Non-pigmented ciliary epithelial cell (primary cell): ENCODE results near the gene APOL6.
A peak's percentile ranks its signal among the peaks of the same experiment; 100 is the strongest.
"Not testable (repeated sequence)": the region's sequence is repeated elsewhere in the genome, so short reads cannot be mapped to it uniquely, and the experiment has no call there.

Experiments used
- DNase-seq: peaks from one replicate; pipeline ENCODE4 v3.0.0-alpha.2; 2010; ENCODE audit warnings: low read depth

Gene APOL6

GRCh38 chr22:35618427-35619223 is 29.6 kb upstream of the APOL6 start:
- no peak for DNase-seq

- DNase-seq = no peak
Measured at GRCh38 chr22:35619336-35620094, 28.7 kb upstream of the APOL6 start.

- no peak for DNase-seq
Measured at GRCh38 chr22:35620624-35621251, 27.5 kb upstream of the APOL6 start.

GRCh38 chr22:35621451-35621850 is 26.8 kb upstream of the APOL6 start:
- no peak for DNase-seq

GRCh38 chr22:35622191-35622913 is 25.9 kb upstream of the APOL6 start:
- DNase-seq = no peak

- not testable (repeated sequence) for DNase-seq
Measured at GRCh38 chr22:35623885-35624284, 24.4 kb upstream of the APOL6 start.

- no peak for DNase-seq
Measured at GRCh38 chr22:35624547-35624946, 23.7 kb upstream of the APOL6 start.

GRCh38 chr22:35625763-35626432 is 22.3 kb upstream of the APOL6 start:
- DNase-seq = no peak

GRCh38 chr22:35627267-35628041 is 20.8 kb upstream of the APOL6 start:
- DNase-seq = no peak

GRCh38 chr22:35628732-35629131 is 19.5 kb upstream of the APOL6 start:
- DNase-seq = no peak

- peak; percentile 85 for DNase-seq
Measured at GRCh38 chr22:35629406-35630216, 18.6 kb upstream of the APOL6 start.

GRCh38 chr22:35630387-35630793 is 17.9 kb upstream of the APOL6 start:
- no peak for DNase-seq

GRCh38 chr22:35630891-35631290 is 17.4 kb upstream of the APOL6 start:
- DNase-seq = no peak

- no peak for DNase-seq
Measured at GRCh38 chr22:35631597-35631996, 16.6 kb upstream of the APOL6 start.

- DNase-seq = no peak
Measured at GRCh38 chr22:35632935-35633334, 15.3 kb upstream of the APOL6 start.

GRCh38 chr22:35633520-35633919 is 14.7 kb upstream of the APOL6 start:
- DNase-seq = no peak

- no peak for DNase-seq
Measured at GRCh38 chr22:35634015-35634414, 14.2 kb upstream of the APOL6 start.

GRCh38 chr22:35634943-35635540 is 13.2 kb upstream of the APOL6 start:
- DNase-seq = no peak

- DNase-seq = no peak
Measured at GRCh38 chr22:35637254-35637653, 11.0 kb upstream of the APOL6 start.

- no peak for DNase-seq
Measured at GRCh38 chr22:35638001-35638400, 10.2 kb upstream of the APOL6 start.
